Measurements from ENCODE around the gene HS6ST2. TPM values are rescaled to one million over a fixed set of nuclear protein-coding genes. Genes with fewer than 3 reads are reported as not detected.
A peak's percentile ranks its signal among the peaks of the same experiment; 100 is the strongest.

The HS6ST2 gene
- total RNA-seq, 1 experiment from 2014 or later: 13.4 TPM

DNA sequence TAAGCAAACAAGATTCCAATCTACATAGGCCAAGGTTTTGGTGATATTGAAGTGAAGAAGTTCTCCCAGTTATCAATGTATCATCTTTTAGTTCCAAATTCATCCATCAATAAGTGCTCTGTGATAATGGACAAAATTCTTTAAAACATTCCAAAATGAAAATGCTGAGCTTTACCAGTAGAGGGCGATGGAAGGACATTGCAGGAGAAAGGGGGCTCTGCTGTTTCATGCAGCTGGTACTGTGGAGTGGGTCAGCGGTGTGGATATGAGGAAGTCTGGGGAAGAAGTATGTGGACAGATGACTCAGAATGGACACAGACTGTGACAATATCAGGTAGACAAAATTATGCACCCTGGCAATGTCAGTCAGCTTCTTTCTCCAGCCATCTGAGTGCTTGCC lies 46.6 kb upstream of the HS6ST2 start:
- H3K4me1 ChIP-seq (replicated peaks; ENCODE audit: insufficient read depth): no peaks in the 10 kb centered on the region
- POLR2A ChIA-PET (ENCODE audit: unreplicated experiment): no interaction called here
- H3K79me2 ChIP-seq (ENCODE audit: low read depth): no peaks in the 10 kb centered on the region
- H3K4me3 ChIP-seq: no peak overlapping the region
- H3K9me2 ChIP-seq (ENCODE audit: insufficient read depth): no peaks in the 10 kb centered on the region
- no peaks in the 10 kb centered on the region for H3K9me3 ChIP-seq (ENCODE audit: insufficient read depth, low read depth)
- no TSS peak for BruUV-seq (replicated peaks)
- no peak overlapping the region for H3K4me2 ChIP-seq
- no peak overlapping the region for H3K27ac ChIP-seq
- TF ChIP-seq, protein P1, sequence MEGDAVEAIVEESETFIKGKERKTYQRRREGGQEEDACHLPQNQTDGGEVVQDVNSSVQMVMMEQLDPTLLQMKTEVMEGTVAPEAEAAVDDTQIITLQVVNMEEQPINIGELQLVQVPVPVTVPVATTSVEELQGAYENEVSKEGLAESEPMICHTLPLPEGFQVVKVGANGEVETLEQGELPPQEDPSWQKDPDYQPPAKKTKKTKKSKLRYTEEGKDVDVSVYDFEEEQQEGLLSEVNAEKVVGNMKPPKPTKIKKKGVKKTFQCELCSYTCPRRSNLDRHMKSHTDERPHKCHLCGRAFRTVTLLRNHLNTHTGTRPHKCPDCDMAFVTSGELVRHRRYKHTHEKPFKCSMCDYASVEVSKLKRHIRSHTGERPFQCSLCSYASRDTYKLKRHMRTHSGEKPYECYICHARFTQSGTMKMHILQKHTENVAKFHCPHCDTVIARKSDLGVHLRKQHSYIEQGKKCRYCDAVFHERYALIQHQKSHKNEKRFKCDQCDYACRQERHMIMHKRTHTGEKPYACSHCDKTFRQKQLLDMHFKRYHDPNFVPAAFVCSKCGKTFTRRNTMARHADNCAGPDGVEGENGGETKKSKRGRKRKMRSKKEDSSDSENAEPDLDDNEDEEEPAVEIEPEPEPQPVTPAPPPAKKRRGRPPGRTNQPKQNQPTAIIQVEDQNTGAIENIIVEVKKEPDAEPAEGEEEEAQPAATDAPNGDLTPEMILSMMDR (conservative IDR thresholded peaks at IDR 0.05): peak; percentile 92
- no peak for TF ChIP-seq EZH2 (IDR thresholded peaks at IDR 0.05; ENCODE audit: low read depth)
- intact Hi-C loops (cut with micrococcal nuclease; ENCODE audit: unreplicated experiment): loop anchor here (1.0 kb wide), 2 partner anchors 167 to 665 kb away; no protein-coding TSS in a partner anchor
- H3F3A ChIP-seq (ENCODE audit: insufficient read depth, low read depth): no peaks in the 10 kb centered on the region
- DNase-seq: peak; percentile 4 to 36
- no peak overlapping the region for H2AFZ ChIP-seq
- H4K20me1 ChIP-seq (ENCODE audit: insufficient read depth): 0 out of 2 replicates have a peak, but pooled peaks cover 3% of the 10 kb centered on the region
- no peaks in the 10 kb centered on the region for H3K36me3 ChIP-seq (ENCODE audit: low read depth)
- CTCF ChIA-PET: interaction anchor here (0.6 to 0.8 kb wide), 2 partner anchors 168 to 674 kb away, joined by 3 to 4 read pairs; no protein-coding TSS in a partner anchor
- no peaks in the 10 kb centered on the region for H3K27me3 ChIP-seq (ENCODE audit: insufficient read depth, low read depth)

DNA sequence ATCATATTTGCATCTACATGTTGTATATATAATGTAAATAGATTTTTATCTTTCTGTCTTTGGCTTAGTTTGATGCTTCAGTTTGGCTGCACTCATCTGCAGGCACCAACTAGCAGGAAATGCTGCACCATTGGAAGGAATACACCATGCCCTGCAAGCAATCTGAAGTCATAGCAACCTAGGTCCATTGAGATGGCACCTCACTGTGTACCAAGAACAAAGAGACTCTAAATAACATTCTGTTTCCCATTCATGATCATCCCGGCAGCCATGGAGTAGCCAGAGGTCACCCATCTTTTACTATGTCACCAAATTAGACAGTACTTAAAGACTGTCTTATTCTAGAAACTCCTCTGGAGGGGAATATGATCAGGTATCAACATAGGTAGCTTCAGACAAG lies 40.8 kb upstream of the HS6ST2 start:
- Histone ChIP-seq H3K9me2 (ENCODE audit: insufficient read depth) (no peaks in the 10 kb centered on the region; the same call in 1 of the 2 replicates), H3K36me3 (ENCODE audit: low read depth) (no peaks in the 10 kb centered on the region), H3K4me3 (no peak overlapping the region), H3F3A (ENCODE audit: insufficient read depth, low read depth) (no peaks in the 10 kb centered on the region), H4K20me1 (ENCODE audit: insufficient read depth) (no peaks in the 10 kb centered on the region), H3K79me2 (ENCODE audit: low read depth) (no peaks in the 10 kb centered on the region), H3K27ac (no peak overlapping the region), H3K9me3 (ENCODE audit: insufficient read depth, low read depth) (no peaks in the 10 kb centered on the region), H2AFZ (no peak overlapping the region), H3K27me3 (ENCODE audit: insufficient read depth, low read depth) (no peaks in the 10 kb centered on the region), H3K4me1 (replicated peaks; ENCODE audit: insufficient read depth) (no peaks in the 10 kb centered on the region), H3K4me2 (no peak overlapping the region)
- DNase-seq: no peak
- intact Hi-C loops (cut with micrococcal nuclease; ENCODE audit: unreplicated experiment): no loop called here
- TF ChIP-seq EZH2 (IDR thresholded peaks at IDR 0.05; ENCODE audit: low read depth): no peak
- TF ChIP-seq, protein P1 (conservative IDR thresholded peaks at IDR 0.05): no peak
- ChIA-PET POLR2A (ENCODE audit: unreplicated experiment) (no interaction called here), CTCF (no interaction called here)
- no TSS peak for BruUV-seq (replicated peaks)

DNA sequence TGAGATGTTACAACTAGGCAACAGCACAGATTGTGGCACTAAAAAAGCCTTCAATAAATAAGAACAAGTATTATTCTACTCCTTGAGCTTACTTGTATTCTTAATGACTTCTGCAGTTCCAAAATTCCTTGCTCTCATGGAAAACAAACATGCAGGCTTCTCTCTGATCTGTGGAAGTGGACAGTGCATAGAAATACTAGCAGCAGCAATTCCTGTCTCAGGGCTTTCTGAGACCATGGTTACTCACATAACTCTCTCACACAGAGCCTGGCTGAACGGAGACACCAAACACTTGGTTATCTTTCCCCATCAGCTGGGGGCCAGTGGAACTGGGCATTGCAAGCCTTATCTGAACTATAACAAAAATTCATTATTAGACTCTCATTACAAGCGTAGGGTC lies 32.4 kb upstream of the HS6ST2 start:
- intact Hi-C loops (cut with micrococcal nuclease; ENCODE audit: unreplicated experiment): no loop called here
- H3K27me3 ChIP-seq (ENCODE audit: insufficient read depth, low read depth): no peaks in the 10 kb centered on the region
- H3K4me1 ChIP-seq (replicated peaks; ENCODE audit: insufficient read depth): no peaks in the 10 kb centered on the region
- H3K9me3 ChIP-seq (ENCODE audit: insufficient read depth, low read depth): no peaks in the 10 kb centered on the region
- CTCF ChIA-PET: no interaction called here
- POLR2A ChIA-PET (ENCODE audit: unreplicated experiment): no interaction called here
- DNase-seq: no peak
- H3K9me2 ChIP-seq (ENCODE audit: insufficient read depth): no peaks in the 10 kb centered on the region
- no peaks in the 10 kb centered on the region for H3K36me3 ChIP-seq (ENCODE audit: low read depth)
- H3F3A ChIP-seq (ENCODE audit: insufficient read depth, low read depth): no peaks in the 10 kb centered on the region
- no peaks in the 10 kb centered on the region for H4K20me1 ChIP-seq (ENCODE audit: insufficient read depth)
- TF ChIP-seq, protein P1 (conservative IDR thresholded peaks at IDR 0.05): no peak
- no peak for TF ChIP-seq EZH2 (IDR thresholded peaks at IDR 0.05; ENCODE audit: low read depth)
- H2AFZ ChIP-seq: no peak overlapping the region
- no peak overlapping the region for H3K27ac ChIP-seq
- no TSS peak for BruUV-seq (replicated peaks)
- no peak overlapping the region for H3K4me2 ChIP-seq
- H3K4me3 ChIP-seq: no peak overlapping the region
- H3K79me2 ChIP-seq (ENCODE audit: low read depth): no peaks in the 10 kb centered on the region

Measured in PC-9 (cell line).